ENCODE measurements around the gene FILIP1L.

FILIP1L gene

DNA sequence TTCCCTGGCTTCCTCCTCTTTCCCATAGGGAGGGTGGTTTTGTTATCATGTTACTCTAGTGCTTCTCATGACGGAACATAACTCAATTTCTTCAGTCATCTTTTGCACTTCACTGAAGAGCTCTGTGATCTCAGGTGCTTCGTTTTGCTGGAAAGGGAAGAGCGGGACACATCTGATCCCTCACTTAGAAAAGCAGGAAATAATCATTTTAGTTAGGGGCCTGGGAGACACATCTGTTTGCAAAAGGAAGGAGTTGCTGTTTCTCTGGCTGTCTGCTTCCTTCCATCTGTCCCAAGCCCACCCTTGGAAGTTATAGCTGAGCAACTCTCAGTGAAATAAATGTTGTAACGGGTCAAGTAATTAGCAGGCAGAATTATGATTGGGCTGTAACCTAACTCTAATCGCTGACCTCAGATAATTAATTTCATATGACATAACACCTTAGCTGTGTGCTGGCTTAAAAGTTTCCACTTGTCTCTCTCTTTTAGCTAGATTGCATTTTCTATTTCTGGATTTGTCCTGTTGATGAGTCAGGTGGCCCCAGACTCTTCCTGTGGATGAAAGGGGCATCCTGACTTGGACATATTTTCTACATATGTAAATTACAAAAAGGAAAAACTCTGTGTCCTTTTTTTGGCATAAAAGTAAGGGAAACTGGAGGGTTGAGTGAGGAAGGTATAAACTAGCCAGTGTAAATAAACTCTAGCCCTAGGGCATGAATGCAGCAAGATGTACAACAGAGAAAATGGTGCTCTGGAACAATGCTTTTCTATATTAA lies 11.0 kb upstream of the FILIP1L start:
- no peak for DNase-seq (ENCODE audit: low spot score)

DNA sequence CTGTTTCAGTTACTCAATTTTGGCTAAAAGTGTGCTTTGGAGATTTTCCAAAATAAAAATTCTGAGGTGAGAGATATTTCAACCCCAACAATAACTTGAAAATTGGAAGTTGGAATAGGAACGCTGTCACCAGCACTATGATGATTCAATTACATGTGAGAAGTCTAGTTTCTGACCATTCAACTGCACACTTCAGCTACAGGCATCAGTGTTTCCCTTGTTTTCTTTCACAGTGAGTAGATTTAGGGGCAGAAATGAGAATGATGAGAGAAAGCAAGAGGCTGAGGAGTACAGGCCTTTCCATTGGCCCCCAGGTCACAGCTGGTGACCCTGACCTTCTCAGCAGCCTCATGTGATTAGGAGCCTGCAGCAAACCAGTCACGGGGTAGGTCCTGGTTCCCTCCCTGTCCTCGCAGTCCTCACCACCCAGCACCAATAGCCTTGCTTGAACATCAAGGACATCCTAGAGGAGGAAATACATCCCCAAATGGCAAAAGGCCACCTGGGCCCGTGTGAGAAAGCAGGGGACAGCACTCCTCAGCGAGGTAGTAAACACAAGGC lies 10.0 kb upstream of the FILIP1L start:
- no peak for DNase-seq (ENCODE audit: low spot score)

DNA sequence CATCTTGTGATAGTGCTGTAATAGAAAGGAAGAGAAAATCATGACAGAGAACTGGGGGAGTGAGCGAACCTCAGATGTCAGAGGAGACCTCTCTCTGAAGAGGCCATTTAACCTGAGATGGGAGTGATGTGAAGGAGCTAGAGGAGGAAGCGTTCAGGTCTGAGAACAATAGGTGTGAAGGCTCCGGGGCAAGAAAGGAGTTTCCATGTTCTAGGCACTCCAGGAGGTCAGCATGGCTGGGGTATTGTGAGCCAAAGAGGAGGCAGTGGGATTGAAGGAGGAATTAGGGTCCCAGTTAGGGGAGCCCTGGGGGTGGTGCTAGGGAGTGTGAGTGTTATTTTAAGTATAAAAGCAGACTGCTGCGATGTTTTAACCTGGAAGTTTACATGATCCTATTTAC lies 8.8 kb upstream of the FILIP1L start:
- DNase-seq (ENCODE audit: low spot score), result no peak

DNA sequence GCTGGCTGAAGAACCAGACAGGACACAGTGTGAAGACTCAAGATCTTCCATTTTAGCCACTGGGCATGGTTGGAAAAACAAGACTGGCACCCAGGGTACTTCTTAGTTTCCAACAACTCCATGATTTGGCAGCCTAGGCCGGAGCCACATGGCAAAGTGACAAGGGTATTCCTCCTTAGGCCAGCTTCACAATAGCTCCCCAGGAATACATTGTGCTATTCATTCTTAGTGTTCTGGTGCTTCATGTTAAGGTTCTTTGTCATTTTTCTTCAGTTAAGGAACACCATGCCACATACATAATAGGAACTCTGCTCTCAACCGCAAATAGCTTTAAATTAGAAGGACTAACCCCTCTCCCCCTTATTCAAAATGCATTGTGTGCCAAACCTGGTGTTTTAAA lies 8.0 kb upstream of the FILIP1L start:
- DNase-seq (ENCODE audit: low spot score), result no peak

DNA sequence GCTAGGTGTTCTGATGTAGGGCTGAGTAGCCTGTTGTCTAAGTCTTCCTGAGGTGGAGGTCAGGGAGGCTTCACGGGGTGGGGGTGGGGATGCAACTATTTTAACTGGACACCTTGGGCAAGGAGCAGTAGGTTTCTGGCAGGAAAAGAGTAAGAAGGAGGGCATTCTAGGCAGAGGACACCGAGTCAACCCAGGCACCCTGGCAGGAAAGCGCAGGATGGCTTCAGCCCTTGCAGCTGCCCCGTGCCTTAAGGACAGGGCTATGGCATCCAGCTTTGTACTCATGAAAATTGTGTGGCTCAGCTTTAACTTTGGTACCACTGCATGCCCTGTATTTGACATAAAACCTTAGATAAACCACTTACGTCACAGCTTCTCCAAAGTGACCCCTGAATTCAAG lies 6.4 kb upstream of the FILIP1L start:
- no peak for DNase-seq (ENCODE audit: low spot score)

DNA sequence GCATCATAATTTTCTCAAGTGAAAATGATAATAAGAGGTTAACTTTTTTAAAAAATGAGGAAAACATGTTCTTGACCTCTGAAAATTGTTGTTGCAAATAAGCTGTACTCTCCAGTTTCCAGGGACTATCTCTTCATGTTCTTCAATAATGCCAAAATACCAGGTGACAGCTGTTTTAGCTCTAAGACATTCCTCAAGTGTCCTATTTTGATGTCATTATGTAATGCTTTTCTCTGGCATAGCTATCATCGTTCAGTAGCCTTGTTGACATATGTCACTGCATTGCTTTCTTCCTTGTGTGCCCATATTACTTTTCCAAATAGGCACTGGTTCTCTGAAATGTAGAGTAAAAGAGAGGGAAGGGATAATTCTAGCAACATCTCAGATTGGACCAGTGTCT lies 5.7 kb upstream of the FILIP1L start:
- no peak for DNase-seq (ENCODE audit: low spot score)

DNA sequence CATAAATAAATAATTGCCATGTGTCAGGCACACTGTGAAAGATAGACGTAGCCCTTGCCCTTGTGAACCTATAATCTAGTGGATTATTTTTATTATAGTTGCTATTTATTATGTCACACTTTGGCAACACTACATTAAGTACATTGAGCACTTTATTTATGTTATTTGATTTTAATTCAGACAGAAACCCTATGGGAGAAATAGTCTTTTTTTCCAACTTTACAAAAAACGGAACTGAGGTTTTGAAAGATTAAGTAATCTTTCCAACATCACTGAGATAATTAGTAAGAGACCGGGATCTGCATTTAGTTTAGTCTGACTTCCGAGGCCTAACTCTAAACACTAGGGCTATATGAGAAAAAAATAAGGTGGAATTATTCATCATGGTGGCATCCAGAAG lies 2.8 kb upstream of the FILIP1L start:
- DNase-seq (ENCODE audit: low spot score), result no peak

DNA sequence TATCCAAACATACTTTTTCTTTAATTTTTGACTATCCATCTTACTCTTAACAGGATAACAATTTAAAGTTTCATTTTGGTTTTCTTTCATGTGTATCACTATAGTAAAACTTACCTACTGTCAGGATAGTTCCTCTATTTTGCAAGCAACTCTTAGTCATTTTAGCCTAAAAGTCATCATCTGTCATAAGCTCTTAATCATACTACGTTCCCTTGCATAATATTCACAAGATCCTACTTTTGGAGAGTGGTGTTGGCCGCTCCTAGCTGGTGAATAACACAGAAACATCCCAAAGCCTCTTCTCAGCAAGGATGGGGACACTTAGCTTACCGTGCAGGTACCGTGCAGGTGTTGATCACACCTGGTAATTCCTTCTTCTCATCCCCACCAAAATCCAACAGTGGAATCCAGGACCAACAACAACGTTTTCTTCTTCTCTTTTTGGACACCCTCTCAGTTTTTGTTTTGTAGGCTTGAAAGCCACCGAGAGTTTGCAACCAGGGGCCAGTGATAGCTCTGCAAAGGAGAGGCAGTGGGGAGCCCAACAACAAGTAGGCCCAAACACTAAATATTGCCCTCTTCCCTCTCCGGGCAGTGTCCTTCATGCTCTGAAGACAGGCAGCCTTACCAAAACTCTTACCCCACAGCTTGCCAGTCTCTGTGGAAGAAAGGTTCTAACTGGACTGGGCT lies 433 bp downstream of the FILIP1L start:
- DNase-seq (ENCODE audit: low spot score), result no peak

DNA sequence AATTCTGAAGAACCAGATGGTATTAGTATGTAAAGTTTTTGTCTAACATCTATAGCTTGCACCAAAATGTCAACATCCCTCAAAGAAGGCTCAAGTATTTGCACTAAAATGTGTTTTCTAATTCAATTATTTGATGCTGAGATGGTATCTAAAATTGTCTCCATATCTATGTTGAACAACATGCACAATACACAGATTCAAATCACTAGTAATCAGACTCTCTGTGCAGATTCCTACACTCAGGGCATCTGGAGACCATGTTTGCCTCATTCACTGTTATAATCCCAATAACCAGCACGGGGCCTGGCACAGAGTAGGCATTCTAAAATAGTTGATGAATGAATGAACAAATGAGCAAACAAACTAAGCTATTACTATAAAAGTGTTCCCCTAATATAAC lies 2.6 kb downstream of the FILIP1L start:
- no peak for DNase-seq (ENCODE audit: low spot score)

DNA sequence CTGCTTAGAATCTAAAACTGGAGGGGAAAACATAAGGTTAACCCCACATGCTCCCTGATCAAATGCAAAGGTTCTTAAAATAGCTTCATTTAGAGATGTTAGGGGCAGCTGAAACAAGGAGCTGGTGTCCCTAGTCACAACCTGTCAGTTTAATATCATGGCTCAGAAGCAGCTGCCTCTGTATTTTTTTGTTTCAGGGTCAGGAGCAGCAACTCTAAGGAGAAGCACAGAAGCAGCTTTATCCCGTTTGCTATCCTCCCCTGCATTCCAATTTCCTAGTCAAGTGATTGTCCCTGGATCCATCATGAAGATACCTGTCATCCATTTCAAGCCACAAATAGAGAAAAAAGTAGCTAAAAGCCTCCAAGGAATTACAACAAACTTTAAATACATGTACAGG lies 4.1 kb downstream of the FILIP1L start:
- DNase-seq (ENCODE audit: low spot score), result no peak

DNA sequence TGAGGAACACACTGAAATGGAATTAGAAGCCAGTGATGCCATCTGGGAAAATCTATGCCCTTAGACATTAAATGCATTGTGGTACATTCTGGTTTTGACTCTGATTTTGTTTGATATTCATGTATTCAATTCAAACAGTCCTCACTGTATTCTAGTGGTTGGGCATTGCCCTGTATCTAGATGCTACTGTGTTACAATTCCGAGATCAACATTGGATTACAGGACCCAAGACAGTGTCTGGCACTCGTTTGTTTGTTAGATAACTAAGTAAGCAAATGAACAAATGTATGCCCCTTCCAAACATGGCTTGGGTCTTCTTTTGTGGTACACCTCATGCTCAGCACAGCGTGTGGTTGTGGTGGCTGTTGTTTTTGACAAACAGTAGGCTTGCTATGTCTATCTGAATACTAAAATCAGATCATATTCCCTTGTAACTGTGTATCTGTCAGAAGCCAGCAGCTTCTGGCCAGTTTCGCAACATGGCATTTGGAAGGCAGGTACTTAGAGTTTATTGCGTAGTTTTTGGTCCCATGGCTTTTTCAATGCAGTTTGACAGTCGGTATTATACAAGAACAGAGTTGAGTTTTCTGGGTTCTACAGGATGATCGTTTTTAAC lies 5.7 kb downstream of the FILIP1L start:
- no peak for DNase-seq (ENCODE audit: low spot score)

DNA sequence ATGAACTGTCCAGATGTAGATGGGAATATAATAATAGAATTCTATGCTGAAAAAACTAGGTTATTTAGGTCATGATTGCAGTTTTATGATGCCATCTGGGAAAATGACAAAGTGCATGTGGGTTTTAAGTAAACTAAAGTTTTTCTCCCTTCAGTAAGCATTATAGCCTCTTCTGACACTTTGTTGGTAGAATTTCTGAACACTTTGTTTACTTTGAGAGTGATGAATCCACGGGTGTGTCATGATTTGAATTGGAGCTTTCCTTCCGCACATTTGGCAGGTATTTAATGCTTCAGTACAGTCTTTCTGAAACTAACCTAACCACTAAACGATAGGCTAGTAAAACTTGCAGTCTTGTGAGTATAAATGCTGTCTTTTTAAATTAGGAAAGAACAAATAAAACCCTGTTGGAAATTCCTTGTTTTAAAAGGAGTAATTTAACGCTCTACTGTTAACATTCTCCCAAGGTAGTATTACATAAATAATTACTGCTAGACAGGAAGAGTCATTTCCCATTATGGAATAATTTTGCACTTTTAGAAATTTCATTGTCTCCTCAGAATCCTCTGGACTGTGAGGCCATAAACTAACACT lies 7.0 kb downstream of the FILIP1L start:
- DNase-seq (ENCODE audit: low spot score), result no peak

DNA sequence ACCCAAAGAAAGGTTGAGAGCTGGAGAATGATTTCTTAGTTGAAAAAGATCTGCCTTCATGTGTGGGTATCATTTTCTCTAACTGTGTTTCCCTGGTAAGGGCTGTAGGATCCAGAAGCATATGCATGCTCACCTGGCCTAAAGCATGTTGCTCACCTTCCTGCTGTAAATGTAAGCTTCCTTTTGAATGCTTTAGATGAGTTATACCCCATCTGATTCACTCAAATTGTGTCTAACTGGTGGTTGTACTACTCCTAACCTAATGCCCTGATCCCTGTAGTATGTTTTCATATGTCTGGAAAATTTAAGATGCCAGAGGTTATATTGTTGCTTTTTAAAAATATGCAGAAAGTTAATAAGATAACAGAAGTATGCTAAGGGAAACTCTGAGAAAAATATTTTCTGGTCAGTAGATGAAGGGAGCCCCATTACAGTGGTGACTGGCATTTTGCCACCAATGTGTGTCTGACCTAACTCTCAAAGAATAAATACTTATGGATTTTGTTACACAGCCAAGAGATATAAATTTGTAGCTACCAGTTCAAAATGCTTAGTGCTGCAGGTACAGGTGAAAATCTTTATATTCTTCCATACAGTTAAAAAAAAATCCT lies 7.7 kb downstream of the FILIP1L start:
- DNase-seq (ENCODE audit: low spot score), result no peak

DNA sequence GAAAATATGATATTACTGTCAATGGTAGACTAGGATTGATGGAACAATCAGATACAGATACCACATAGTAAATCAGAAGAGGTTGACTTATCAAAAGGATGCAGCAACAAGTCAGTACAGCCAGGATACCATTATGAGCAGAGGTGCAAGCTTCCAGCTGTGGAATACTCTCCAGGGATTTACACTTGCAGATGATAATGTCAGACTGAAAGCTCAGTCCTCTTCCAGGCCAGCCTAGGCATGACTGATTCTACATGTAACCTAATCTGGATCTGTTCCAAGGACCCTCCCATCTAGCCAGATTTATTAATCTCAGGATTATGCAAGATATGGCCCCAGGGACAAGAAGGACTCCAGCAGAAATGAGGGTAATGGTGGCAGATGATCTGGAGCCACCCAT lies 8.2 kb downstream of the FILIP1L start:
- no peak for DNase-seq (ENCODE audit: low spot score)

DNA sequence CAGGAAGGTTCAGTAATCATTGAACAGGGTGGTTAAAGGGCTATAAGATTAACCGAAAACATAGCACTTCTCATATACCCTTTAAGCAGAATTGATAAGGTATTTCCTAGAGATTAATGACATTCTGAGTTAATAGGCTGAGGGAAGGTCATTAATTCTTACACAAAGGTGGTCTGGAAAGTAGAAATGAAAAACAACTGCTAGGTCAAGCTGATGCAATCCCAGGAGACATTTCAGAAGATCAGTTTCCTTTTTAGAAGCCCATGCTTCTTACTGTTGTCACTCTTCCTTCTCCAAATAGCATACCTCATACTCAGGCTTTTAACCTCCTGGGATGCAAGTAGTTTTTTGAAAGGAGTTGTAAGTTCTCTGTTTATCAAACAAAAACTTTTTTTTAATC lies 8.8 kb downstream of the FILIP1L start:
- DNase-seq (ENCODE audit: low spot score), result no peak

DNA sequence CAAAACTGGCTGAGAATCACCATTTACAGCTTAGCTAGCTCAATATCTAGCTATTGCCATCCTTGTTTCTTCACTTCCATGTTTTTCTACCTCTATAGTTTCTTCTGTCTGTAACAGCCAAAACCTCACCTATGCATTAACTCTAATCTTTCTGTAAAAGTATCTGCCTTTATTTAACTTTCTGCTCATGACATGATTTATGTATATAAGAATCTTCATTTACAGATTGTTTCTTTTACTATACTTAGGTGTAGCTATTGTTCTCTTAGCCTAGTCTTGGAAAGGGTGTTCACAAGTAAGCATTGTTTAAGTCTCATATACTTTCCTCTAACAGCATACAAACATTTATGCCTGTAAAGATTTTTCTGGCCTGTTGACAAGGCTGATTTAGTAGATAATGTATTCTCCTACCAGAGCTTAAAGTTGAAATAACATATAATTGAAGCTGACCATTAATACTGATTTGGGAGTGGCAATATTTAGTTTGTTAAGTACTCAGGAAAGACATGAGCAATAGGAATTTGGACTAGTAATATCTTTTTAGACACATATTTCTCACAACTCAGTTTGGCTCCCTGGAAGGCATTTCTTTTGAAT lies 9.4 kb downstream of the FILIP1L start:
- no peak for DNase-seq (ENCODE audit: low spot score)

DNA sequence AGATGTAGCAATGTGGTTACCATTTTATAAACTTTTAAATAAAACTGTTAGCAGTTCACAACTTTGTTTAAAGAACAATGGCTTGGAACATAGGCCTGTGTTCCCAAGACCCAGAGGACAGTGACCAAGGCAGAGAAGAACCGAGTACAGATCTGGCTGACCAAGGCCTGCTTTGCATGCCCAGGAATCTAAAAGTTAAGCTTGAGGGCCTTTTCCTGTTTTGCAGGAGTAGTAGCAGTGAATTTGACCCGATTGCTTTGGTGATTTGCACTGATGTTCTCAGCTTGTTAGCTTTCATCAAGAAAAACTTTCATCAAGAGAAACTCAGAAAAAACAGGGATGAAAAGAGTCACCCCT lies 9.9 kb downstream of the FILIP1L start:
- no peak for DNase-seq (ENCODE audit: low spot score)

DNA sequence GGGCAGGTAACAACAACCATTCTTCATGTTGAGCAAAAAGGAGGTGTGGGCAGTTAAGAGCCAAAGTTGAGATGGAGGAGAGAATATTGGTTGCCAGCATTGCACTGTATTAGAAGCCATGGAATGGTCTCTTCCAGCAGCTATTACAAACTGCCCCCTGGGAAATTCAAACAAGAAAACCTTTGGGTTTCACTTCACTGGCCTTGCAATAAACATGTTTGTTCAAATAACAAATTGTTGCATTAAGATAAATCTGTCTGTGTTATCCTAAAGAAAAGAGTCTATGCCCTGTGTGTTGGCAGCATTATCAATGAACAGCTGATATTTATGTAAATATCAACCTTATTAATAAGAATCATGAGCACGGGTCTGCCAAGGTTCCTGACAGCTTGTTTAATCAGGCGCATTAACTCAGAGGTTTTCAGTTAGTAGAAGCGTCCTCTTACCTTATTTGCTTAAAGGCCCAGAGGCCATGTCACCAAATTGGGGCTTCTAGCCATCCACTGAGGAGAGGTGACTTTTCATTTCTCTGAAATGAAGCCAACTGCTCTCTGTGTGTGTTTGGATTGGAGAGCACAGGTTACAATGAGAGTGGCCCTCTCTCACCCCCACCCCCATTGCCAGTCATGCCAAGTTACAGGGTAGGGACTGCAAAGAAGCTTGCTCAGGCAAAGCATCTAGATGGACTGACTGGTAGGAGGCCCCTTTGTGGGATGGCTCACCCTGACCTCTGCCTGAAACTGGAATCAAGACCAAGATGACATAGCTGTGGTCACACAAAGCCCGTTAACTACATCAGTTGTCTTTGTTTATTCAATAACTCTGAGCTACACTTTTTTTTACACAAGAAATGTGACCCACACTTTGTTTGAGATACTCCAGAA lies 10.5 kb downstream of the FILIP1L start:
- no peak for DNase-seq (ENCODE audit: low spot score)

DNA sequence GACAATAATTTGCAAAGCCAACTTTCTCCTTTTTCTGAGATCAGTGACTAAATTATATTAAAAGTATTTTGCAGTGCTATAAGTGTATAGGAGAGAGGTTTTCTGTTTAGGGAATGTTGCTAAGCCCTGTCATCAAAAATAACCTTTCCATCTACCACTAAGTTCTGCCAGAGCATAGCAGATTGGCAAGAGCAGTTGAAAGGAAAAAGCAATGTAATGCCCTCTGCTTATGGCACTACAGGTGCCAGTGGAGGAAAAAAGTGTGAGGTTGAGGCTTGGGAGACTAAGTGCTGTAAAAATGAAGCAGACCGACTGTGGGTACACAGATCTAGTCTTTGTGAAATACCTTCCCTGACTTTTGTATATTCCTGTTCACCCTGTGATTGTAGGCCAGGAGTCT lies 11.5 kb downstream of the FILIP1L start:
- no peak for DNase-seq (ENCODE audit: low spot score)

DNA sequence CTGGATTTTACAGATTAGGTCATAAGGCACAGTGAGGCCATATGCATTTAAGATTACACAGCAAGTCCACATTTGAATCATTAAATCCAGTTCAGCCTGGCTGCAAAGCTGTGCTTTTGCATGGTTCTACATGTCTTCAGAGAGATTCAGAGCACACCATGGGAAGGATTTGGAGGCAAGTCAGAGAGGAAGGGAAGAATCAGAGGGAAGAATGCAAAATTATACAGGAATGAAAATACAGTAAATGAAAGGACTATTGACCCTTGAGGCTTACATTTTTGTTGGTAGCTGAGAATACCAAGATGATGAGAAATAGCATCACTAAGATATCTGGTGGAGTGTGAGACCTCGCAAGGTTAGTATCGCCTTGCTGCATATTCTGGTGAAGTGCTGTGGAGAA lies 13.9 kb downstream of the FILIP1L start:
- no peak for DNase-seq (ENCODE audit: low spot score)

DNA sequence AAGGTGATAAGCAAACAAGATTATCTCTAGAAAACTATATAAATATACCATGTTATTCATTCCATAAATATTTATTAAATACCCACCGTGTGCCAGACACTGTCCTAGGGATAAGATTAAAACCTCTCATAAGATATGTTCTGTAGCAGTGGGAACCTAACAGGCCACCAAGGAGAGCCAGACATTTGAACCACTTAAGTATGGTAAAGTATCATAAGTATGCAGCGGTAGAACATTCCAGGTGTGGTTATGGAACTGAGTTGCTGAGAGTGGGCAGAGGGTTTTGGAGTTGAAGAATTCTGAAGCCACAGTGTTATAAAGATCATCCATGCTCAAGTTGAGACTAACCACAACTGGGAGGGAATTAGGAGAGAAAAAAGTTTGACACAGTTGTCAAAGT lies 14.7 kb downstream of the FILIP1L start:
- no peak for DNase-seq (ENCODE audit: low spot score)

All from HuH-7.5 (cell line).